C4-2B (cell line): ENCODE measurements around the gene SAP25.

Experiments used
- CTCF ChIP-seq: fragments of 450-650 bp; conservative IDR thresholded peaks from 2 replicates; pipeline ENCODE4 v1.5.1; 2017; ENCODE audit warnings: mild to moderate bottlenecking
- ZFX ChIP-seq: fragments of 450-650 bp; IDR thresholded peaks from 2 replicates; pipeline ENCODE4 v1.6.1; 2017

GRCh38 chr7:100595188-100595587 lies 21.5 kb upstream of the SAP25 start:
- no peak for TF ChIP-seq CTCF
- no peak for TF ChIP-seq ZFX
